ENCODE data around the gene ZNHIT6.

GRCh38 chr1:85624361-85624760, 83.9 kb downstream of the ZNHIT6 start:
- no peak for TF ChIP-seq CTCF (IDR thresholded peaks at IDR 0.05)
- no peak for TF ChIP-seq POLR2A (IDR thresholded peaks at IDR 0.05)

Measured in uterus (tissue), 2 donors.